ENCODE data around the gene PRKCE. TPM values are rescaled to one million over a fixed set of nuclear protein-coding genes. Genes with fewer than 3 reads are reported as not detected.

Gene PRKCE
- total RNA-seq, 4 donors from 2014 or later: 20.0 to 29.7 (median 25.2) TPM

DNA sequence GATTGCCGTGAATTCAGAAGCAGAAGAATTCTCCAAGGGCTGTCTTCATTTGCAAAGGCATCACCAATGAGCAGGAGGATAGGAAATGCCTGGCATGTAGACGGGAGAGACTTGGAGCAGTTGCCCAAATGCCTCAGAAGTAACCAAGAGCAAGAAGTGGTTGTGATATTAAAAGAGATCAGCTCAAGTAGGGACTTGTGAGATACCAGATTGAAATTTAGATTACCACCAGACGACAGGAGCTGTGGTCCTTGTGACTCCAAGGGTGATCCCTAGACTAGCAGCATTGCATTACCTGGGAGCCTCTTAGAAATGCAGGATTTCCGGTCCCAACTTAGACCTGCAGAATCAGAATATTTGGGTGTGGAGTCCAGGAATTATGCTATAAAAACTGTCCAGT is 417.2 kb downstream of the PRKCE start:
- DNase-seq: no peak
- Histone ChIP-seq H3K9me3 (no peaks in the 10 kb centered on the region), H3K36me3 (no peaks in the 10 kb centered on the region), H3K27me3 (no peaks in the 10 kb centered on the region), H3K27ac (no peak overlapping the region), H3K4me3 (no peak overlapping the region), H3K4me1 (no peaks in the 10 kb centered on the region)
- TF ChIP-seq, protein P1, sequence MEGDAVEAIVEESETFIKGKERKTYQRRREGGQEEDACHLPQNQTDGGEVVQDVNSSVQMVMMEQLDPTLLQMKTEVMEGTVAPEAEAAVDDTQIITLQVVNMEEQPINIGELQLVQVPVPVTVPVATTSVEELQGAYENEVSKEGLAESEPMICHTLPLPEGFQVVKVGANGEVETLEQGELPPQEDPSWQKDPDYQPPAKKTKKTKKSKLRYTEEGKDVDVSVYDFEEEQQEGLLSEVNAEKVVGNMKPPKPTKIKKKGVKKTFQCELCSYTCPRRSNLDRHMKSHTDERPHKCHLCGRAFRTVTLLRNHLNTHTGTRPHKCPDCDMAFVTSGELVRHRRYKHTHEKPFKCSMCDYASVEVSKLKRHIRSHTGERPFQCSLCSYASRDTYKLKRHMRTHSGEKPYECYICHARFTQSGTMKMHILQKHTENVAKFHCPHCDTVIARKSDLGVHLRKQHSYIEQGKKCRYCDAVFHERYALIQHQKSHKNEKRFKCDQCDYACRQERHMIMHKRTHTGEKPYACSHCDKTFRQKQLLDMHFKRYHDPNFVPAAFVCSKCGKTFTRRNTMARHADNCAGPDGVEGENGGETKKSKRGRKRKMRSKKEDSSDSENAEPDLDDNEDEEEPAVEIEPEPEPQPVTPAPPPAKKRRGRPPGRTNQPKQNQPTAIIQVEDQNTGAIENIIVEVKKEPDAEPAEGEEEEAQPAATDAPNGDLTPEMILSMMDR (IDR thresholded peaks at IDR 0.05): no peak
- TF ChIP-seq POLR2A (IDR thresholded peaks at IDR 0.05): no peak

DNA sequence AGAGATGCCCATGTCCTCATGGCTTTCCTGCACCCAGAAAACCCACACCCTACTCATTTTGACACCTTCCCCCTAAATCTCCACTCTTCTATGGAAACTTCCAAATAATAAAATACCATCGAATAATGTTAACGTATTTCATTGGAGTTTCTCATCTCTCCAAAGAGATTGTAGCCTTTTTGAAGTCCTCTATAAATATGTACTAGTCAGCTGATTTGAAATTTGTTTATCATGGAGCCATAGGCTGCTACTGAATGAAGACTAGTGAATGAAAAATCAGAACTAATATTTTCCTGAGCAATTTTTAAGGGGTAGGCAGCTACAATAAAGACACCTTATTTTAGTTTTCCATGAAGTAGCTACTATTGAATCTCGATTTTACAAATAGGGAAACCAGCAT is 419.6 kb downstream of the PRKCE start:
- TF ChIP-seq, protein P1 (IDR thresholded peaks at IDR 0.05): no peak
- no peak for TF ChIP-seq POLR2A (IDR thresholded peaks at IDR 0.05)
- no peaks in the 10 kb centered on the region for H3K36me3 ChIP-seq
- no peak for DNase-seq

DNA sequence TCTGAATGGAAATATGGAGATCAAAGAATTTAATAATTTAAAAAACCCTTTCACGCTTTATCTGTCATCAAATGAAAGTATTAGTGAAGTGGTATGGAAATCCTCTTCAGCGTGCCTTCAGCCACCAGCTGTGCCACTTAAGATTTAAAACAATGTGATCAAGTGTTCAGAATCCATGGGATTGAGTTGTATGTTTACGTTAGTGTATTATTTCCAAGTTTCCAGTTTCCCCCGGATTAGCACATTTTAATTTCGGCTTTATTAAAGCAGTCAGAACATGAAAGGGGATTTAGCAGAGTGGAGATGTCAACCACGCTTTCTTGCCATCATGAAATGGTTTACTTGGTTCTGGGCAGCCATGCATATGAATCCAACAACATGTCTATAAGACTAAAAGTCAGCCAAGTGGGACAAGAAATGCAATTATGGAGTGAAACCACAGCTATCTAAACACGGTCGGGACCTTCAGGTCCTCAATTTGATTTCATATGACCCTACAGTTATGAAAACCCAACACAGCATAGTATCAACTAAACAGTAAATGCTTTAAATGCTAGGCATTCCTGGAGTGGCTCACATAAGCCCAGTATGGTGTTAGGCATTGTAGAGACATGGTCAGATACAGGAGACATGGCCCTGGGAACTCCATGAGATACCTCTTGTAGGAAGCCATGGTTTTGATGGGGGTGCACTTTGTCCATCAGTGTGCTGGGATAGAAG is 420.8 kb downstream of the PRKCE start:
- no peak for DNase-seq
- no peak for TF ChIP-seq POLR2A (IDR thresholded peaks at IDR 0.05)
- TF ChIP-seq, protein P1 (IDR thresholded peaks at IDR 0.05): no peak
- Histone ChIP-seq H3K9me3 (no peaks in the 10 kb centered on the region), H3K4me1 (no peaks in the 10 kb centered on the region), H3K36me3 (no peaks in the 10 kb centered on the region), H3K27ac (no peak overlapping the region), H3K4me3 (no peak overlapping the region), H3K27me3 (no peaks in the 10 kb centered on the region)

More for the DNA sequence above, 419.6 kb downstream of the PRKCE start:
- no peaks in the 10 kb centered on the region for H3K27me3 ChIP-seq
- H3K9me3 ChIP-seq: no peaks in the 10 kb centered on the region
- no peak overlapping the region for H3K27ac ChIP-seq
- H3K4me3 ChIP-seq: no peak overlapping the region
- H3K4me1 ChIP-seq: no peaks in the 10 kb centered on the region

DNA sequence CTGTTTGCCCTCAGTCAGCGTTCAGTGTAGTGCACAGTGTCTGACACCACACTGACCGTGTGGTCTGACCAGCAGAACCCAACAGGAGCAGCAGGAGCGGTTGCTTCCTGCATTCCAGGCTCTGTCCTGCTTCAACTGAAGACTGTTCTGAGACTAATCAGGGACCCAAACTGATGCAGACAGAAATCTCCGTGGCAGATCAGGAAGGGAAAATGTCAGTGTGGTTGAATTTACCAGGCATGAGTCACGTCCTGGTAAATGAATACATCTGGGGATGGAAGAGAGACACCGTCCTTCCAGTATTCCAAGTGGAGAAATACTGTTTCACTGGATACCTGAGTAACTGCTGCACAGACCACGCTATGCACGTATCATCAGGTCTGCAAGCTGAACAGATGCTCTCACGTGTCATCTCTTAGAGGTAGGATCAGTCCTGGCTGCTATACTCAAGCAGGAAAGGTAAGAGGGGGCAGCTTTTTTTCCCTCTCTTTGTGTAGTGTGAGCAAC is 422.1 kb downstream of the PRKCE start:
- Histone ChIP-seq H3K9me3 (no peaks in the 10 kb centered on the region), H3K4me1 (no peaks in the 10 kb centered on the region), H3K36me3 (no peaks in the 10 kb centered on the region), H3K4me3 (no peak overlapping the region), H3K27me3 (no peaks in the 10 kb centered on the region), H3K27ac (no peak overlapping the region)
- TF ChIP-seq POLR2A (IDR thresholded peaks at IDR 0.05): no peak
- TF ChIP-seq, protein P1 (IDR thresholded peaks at IDR 0.05): no peak
- DNase-seq: no peak

DNA sequence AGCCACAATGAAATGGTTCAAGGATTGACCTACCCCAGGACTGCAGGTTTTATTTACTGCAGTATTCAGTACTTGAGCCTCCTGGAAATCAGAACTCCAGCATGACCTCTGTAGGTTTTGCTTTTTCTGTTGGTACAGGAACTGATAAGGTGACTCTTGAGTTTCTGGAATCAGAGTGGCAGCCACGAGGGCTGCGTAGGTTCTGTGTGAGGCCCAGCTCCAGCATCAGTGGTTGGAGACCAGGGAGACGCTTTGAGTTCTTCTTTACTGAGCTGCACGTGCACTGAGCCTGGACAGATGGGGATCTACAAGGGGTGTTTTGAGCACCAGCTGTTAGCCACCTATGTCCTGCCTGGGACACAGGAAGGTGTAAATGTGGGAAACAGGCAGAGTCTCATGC is 423.0 kb downstream of the PRKCE start:
- Histone ChIP-seq H3K4me1 (no peaks in the 10 kb centered on the region), H3K36me3 (no peaks in the 10 kb centered on the region), H3K9me3 (no peaks in the 10 kb centered on the region), H3K4me3 (no peak overlapping the region), H3K27me3 (no peaks in the 10 kb centered on the region), H3K27ac (no peak overlapping the region)
- TF ChIP-seq, protein P1 (IDR thresholded peaks at IDR 0.05): no peak
- no peak for TF ChIP-seq POLR2A (IDR thresholded peaks at IDR 0.05)
- no peak for DNase-seq
